Thyroid gland (tissue), 4 donors: ENCODE results near the gene ZNG1F. TPM values are rescaled to one million over a fixed set of nuclear protein-coding genes. Genes with fewer than 3 reads are reported as not detected.
"Not testable (repeated sequence)": the region's sequence is repeated elsewhere in the genome, so short reads cannot be mapped to it uniquely, and the experiment has no call there.

ENCODE experiments used
- DNase-seq, 2 donors: peaks; one replicate each; pipeline ENCODE4 v3.0.0-alpha.2; 2019
- H3K27ac ChIP-seq, 3 donors: fragments of 200-600 bp; sonication (generic); 1 replicate in 2 of 3; 2 replicates in 1 of 3; pipeline ENCODE4 v1.5.1; 2016 to 2019; ENCODE audit warnings: mild to moderate bottlenecking in 1 of 3, moderate library complexity in 1 of 3
- H3K27me3 ChIP-seq: fragments of 200-600 bp; sonication (generic); one replicate; pipeline ENCODE4 v1.5.1; 2019
- H3K36me3 ChIP-seq, 2 donors: fragments of 200-600 bp; sonication (generic); one replicate each; pipeline ENCODE4 v1.5.1; 2016 to 2019
- H3K4me1 ChIP-seq, 2 donors: fragments of 200-600 bp; sonication (generic); one replicate each; pipeline ENCODE4 v1.5.1; 2017 to 2019
- H3K4me3 ChIP-seq, 3 donors: fragments of 200-600 bp; sonication (generic); replicated peaks in 1 of 3; 1 replicate in 2 of 3; 2 replicates in 1 of 3; pipeline ENCODE4 v1.5.1; 2016; ENCODE audit warnings: mild to moderate bottlenecking in 1 of 3
- H3K9me3 ChIP-seq: fragments of 200-600 bp; sonication (generic); one replicate; pipeline ENCODE4 v1.5.1; 2017
- CTCF ChIP-seq, 6 experiments: fragments of 200-600 bp in 3 of 6; fragments of 450-650 bp in 3 of 6; sonication (generic) in 3 of 6; IDR thresholded peaks; one replicate each; pipeline ENCODE4 v1.5.1; 2016 to 2019; ENCODE audit warnings: antibody characterized with exemption in 6 of 6, mild to moderate bottlenecking in 2 of 6, inconsistent platforms in 1 of 6, moderate library complexity in 1 of 6
- WGBS, 2 donors: methylation state at CpG; one replicate each; pipeline ENCODE4 v1.1.5; 2017; 5-methylcytosine and 5-hydroxymethylcytosine counted together
- intact Hi-C: fragments of 100-400 bp; cut with DNase I; formaldehyde crosslinking; loops from one replicate; pipeline ENCODE4 v1.15.1; 2023
- microRNA-seq: library from miRNA; unstranded; fragments of <30 nt; microRNA quantifications from one replicate; pipeline ENCODE4, GENCODE V29; 2016
- small RNA-seq: library from RNA; depleted of rRNA; stranded (forward); fragments of <200 nt; gene quantifications from one replicate; pipeline ENCODE3, GENCODE V24; 2016
- total RNA-seq, 4 donors: library from RNA; depleted of rRNA; stranded (reverse); fragments of >200 nt; gene quantifications; one replicate each; pipeline ENCODE4 v1.2.3, GENCODE V29; 2016

Gene ZNG1F
- total RNA-seq, 4 donors from 2014 or later: 12.3 to 23.7 (median 13.4) TPM

DNA sequence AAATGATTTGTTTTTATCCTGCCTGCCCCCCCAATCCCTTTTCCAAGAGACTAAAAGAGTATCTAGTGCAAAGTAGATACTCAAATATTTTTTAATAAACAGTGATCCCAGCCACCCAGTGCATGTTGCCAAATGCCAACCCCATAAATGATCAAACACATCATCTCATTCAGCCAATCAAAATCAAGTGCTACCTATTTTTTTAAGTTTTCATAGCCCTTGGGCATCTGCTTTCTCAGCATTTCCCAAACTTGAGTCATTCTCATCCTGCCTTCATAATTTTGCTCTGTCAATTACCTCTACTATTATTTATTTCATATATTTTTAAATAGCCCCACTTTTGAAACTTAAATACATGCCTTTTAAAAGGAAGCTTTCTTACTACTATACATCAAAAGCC lies 98.2 kb downstream of the ZNG1F start:
- H3K27ac ChIP-seq, intact Hi-C loops, H3K4me3 ChIP-seq, H3K36me3 ChIP-seq, H3K9me3 ChIP-seq, H3K4me1 ChIP-seq, DNase-seq, H3K27me3 ChIP-seq: not testable (repeated sequence)

DNA sequence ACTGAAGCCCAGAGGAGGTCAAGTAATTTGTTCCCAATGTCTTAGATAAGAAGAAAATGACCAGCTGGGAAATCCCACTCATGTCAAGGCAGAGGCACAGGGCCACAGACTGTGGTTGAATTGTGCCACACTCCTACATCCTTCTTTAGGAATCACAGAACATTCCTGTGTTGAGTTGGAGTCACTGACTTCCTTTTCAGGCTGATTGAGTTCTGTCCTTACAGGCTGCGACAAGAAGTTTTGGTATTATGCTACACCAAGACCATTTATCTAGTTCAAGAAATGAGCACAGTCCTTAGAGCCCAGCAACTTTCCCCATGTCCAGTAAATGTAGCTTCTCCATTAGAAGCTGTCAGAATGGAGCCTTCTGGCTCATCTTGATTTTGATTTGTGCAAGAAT lies 98.7 kb downstream of the ZNG1F start:
- H3K4me3 ChIP-seq, H3K27ac ChIP-seq, intact Hi-C loops, DNase-seq, H3K9me3 ChIP-seq, H3K36me3 ChIP-seq, H3K27me3 ChIP-seq, H3K4me1 ChIP-seq: not testable (repeated sequence)
- 50 to 64% methylated on average over 1 of the region's 1 CpG for WGBS, 2 donors

DNA sequence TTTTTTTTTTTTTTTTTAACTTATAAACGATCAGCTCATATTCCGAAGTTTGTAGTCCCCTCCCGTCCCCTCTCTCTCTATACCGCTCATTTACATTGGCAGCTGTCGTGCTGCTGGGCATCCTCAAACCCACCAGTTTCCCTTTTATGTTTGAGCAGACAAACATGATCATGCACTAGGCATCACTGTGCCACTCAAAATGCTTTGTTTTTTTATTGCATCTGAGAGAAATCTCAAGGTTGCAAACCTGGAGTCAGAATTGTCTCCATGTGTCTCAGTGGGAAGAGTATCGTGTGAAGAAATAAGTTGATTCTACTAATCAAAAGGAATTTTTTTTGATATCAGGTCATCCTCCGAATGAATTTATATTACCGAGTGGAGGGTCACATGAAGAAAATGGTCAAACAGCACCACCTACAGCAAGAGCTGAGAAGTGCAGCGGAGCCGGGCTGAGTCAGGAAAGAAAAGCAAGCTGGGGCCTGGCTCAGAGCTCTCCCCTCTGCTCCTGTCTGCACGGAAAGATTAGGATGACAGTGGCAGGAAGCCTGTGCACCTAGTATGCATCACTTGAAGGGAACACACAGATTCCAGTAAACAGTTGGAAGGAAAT lies 100.6 kb downstream of the ZNG1F start:
- 9 to 17% methylated on average over 9 to 11 of the region's 11 CpGs for WGBS, 2 donors
- H3K27ac ChIP-seq, H3K4me1 ChIP-seq, H3K9me3 ChIP-seq, H3K27me3 ChIP-seq, intact Hi-C loops, DNase-seq, H3K4me3 ChIP-seq, H3K36me3 ChIP-seq: not testable (repeated sequence)
- peak in 2 of 6 experiments; percentile 19 to 45 for TF ChIP-seq CTCF (IDR thresholded peaks at IDR 0.05)

GRCh38 chr9:41087929-41088328 lies 101.2 kb downstream of the ZNG1F start:
- H3K27me3 ChIP-seq, H3K36me3 ChIP-seq, H3K4me1 ChIP-seq, intact Hi-C loops, DNase-seq, H3K9me3 ChIP-seq, H3K27ac ChIP-seq, H3K4me3 ChIP-seq: not testable (repeated sequence)
- 54 to 62% methylated on average over 5 of the region's 5 CpGs for WGBS, 2 donors

DNA sequence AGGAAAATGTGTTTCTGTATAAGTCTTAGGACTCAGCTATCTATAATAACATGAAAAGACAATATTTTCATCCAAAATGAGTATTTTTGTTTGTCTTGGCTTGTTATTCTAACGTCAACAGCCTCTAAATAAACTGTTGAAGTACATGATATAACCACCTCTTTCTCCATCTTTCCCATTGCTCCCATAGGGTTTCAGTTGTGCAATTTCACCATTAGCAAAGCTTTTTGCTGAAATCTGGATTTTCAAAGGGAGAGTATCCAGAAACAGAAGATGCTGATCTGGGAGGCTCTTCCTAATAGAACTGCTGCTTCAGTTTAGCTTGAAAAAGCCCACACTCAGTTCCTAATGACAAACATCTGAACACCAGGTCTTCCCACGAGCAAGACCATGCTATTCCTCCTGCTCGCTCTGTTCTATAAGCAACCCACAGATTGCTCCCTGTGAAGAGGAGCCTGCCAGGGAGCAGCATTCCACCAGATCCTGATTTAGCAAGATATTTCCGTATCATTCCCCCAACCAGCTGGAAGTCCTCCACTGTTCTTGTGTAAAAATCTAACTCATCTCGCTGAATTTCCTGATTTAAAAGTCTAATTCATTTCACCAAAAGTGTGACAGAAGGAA lies 101.8 kb downstream of the ZNG1F start:
- intact Hi-C loops, H3K4me1 ChIP-seq, H3K4me3 ChIP-seq, H3K27ac ChIP-seq, H3K9me3 ChIP-seq, DNase-seq, H3K36me3 ChIP-seq, H3K27me3 ChIP-seq: not testable (repeated sequence)
- WGBS, 2 donors: 42 to 47% methylated on average over 4 to 5 of the region's 5 CpGs

DNA sequence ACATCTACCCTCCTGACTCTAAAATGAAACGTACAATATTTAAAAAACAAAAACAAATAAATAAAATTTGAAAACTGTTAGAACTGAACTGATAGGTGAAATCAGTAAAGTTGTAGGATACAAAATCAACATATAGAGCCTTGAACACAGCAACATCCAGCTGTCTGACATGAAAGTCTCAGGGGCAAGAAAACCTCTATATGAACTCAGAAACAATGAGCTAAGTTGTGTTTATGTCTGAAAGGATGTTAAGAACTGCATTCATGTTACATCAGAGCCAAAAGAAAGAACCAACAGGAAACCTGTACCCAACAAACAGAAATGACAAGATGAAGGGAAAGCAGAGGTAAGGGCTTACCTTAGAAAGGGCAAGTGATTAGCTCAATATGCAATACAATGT lies 102.4 kb downstream of the ZNG1F start:
- H3K27me3 ChIP-seq, intact Hi-C loops, H3K36me3 ChIP-seq, H3K27ac ChIP-seq, DNase-seq, H3K9me3 ChIP-seq, H3K4me1 ChIP-seq, H3K4me3 ChIP-seq: not testable (repeated sequence)
- 16 to 44% methylated on average over 1 of the region's 1 CpG for WGBS, 2 donors

DNA sequence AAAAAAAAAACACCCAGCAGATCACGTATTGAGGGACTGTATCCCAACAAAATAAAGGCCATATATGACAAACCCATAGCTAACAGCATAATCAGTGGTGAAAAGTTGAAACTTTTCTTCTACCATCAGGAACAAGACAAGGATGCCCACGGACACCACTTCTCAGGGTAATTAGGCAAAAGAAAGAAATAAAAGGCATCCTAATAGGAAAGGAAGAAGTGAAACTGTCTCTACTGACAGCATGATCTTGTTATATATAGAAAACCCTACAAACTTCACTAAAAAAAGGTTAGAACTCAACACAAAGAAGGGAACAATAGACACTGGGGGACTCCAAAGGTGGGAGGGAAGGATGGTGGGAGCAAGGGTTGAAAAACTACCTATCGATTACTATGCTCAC lies 102.9 kb downstream of the ZNG1F start:
- DNase-seq, H3K27ac ChIP-seq, H3K4me1 ChIP-seq, intact Hi-C loops, H3K27me3 ChIP-seq, H3K4me3 ChIP-seq, H3K36me3 ChIP-seq, H3K9me3 ChIP-seq: not testable (repeated sequence)
- WGBS, 2 donors: 59 to 69% methylated on average over 3 of the region's 3 CpGs

- H3K4me3 ChIP-seq, H3K27me3 ChIP-seq, H3K4me1 ChIP-seq, H3K9me3 ChIP-seq, intact Hi-C loops, DNase-seq, H3K36me3 ChIP-seq, H3K27ac ChIP-seq: not testable (repeated sequence)
- 59 to 61% methylated on average over 4 of the region's 4 CpGs for WGBS, 2 donors
Measured at GRCh38 chr9:41082358-41082757, 106.8 kb downstream of the ZNG1F start.

Small RNA genes lying within 50 kb of the gene (microRNA-seq; reads per million reads assigned to microRNA genes)
- gene MIR4477A: not detected

Small RNA genes lying within 50 kb of the gene (small RNA-seq; reads per million reads assigned to genes)
- gene MIR4477A (not detected), gene RNA5SP530 (not detected)

Other genes with a start within 250 kb of the ZNG1F start
- not detected for gene FOXD4L6, start 60.6 kb downstream of the ZNG1F start, total RNA-seq